GM18519 (cell line): ENCODE results near the gene COX8A.
"Not testable (repeated sequence)": the region's sequence is repeated elsewhere in the genome, so short reads cannot be mapped to it uniquely, and the experiment has no call there.

Source experiments
- ATAC-seq: cut with Tn5 transposase; IDR thresholded peaks from one replicate; pipeline ENCODE4 v1.9.1; 2021; ENCODE audit warnings: mild to moderate bottlenecking, moderate library complexity; ENCODE audit not compliant: unreplicated experiment, low FRiP score

Gene COX8A

DNA sequence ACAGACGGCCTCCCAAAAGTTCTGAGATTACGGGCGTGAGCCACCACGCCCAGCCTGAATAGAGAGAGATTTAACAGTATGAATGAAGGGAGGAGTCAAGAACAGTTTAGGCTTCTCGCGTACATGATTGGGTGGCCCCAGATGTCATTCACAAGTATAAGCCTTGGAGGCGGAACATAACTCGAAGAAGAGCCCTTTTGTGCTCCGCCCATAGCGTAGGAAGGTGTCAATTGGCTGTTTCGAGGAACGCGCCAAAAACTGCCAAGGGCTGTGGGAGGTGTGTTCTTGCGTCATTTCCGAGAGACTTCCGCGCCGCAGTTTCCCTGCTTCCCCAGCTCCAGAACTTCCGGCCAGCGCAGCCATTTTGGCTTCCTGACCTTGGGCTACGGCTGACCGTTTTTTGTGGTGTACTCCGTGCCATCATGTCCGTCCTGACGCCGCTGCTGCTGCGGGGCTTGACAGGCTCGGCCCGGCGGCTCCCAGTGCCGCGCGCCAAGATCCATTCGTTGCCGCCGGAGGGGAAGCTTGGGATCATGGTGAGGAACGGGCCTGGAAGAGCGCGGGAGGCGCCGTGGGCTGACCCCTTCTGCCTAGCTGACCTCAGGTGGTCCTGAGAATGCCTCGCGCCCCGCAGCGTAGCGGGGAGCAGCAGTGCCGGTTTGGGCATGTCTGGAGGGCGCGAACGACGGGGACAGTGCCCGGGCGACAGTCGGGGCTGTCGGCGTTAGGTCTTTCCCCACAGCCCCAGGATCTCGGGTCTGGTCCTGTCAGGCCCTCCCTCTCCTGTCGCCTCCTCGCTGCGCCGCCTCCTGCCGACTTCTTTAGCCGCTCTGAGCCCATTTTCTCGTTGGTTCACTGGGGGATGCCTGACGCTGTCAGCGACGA, at the start of gene COX8A:
TSS of gene COX8A (plus strand) at position 362 of the 885 bp plus-strand sequence. CDS start at position 423, 61 bp downstream.
- peak; percentile 90 for ATAC-seq

- no peak for ATAC-seq
Measured at GRCh38 chr11:63929616-63930015, 44.8 kb upstream of the COX8A start.

DNA sequence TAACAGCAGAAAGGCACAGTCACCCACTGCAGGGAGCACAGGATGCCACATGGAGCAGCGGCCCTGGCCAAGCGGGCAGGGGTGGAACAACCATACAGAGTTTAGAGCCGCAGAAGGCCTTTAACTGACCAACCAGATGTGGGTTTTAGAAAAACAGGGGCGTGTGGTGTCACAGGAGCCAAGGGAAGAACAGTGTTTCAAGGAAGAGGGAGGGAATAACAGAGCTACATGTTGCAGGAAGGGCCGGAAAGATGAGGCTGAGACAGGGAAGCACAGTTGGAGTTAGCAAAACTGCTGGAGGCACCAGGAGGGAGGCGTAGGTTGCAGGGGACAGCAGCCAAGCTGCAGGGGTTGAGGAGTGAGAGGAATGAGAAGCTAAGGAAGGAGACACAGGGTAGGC, 43.4 kb upstream of the COX8A start:
- no peak for ATAC-seq

- ATAC-seq, result no peak
Measured at GRCh38 chr11:63931876-63932275, 42.5 kb upstream of the COX8A start.

GRCh38 chr11:63933459-63933858, 41.0 kb upstream of the COX8A start:
- no peak for ATAC-seq

- ATAC-seq, result peak; percentile 19
Measured at GRCh38 chr11:63937713-63938478, 36.5 kb upstream of the COX8A start.

DNA sequence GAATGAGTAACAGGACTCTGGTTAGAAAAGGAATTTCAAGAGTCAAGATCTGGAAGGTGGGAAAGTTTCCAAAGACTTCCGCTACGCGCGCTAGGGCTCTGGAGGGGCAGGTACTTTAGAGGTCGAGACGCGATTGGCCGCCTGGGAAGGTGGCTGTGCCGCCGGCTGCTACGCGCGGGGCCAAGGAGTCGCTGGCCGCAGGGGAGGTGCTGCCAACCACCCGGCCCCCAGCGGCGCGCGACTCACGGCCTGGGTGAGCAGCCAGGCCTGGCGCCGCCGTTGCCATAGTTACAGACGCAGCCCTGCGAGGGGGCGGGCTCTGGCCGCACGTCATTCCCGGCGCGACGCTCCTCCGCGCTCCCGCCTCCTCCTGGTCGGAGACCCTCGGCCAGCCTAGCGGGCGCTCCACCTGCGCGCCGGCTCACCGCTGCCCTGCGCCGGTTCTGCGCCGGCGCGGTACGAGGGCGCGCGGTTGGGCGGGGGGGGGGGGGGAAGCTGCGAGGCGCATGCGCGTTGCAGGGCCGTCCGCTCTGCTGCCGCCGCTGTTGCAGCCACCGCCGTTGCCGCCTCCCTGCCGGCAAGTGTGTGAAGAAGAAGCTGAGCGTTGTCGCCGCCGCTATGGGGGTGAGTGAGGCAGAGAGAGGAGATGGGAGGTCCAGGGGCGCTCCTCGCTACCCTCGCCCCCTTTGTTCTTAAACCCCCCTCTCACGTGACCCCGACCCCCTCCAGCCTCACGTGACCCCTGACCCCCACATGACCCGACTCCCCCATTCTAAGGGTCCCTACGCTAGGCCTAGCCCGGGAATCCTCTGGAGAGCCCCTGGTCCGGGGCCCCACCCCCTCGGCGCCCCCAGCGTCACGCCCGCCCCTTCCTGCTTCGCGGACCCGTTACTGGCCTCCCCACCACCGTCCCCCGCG, 35.7 kb upstream of the COX8A start, which contains the start of gene NAA40:
TSS of gene NAA40 (plus strand) at position 524 of the 918 bp plus-strand sequence. CDS start at position 619, 95 bp downstream.
- ATAC-seq, result peak; percentile 81

GRCh38 chr11:63939397-63939891, 35.0 kb upstream of the COX8A start:
- ATAC-seq, result no peak

- no peak for ATAC-seq
Measured at GRCh38 chr11:63940786-63941185, 33.6 kb upstream of the COX8A start.

- no peak for ATAC-seq
Measured at GRCh38 chr11:63941901-63942300, 32.5 kb upstream of the COX8A start.

GRCh38 chr11:63942803-63943202, 31.6 kb upstream of the COX8A start:
- ATAC-seq, result no peak

DNA sequence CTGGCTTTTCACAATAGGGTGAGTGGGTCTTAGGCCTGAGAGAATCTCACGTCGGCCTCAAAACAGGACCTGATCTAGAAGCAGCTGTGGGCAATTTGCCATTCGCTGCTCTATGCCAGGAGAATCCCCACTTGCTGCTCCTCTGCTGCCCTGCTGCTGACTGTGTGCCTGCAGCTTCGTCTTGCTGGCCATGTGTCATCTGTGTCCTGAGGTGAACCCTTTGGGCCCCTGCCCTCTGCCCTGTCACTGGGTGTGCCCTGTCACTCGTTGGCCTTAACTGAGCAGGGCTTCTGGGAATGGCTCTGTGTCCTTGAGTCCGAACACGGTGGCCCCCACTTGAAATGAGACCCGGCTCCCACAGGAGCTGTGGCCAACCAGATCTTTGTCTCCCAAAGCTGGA, 29.4 kb upstream of the COX8A start:
- ATAC-seq, result no peak

DNA sequence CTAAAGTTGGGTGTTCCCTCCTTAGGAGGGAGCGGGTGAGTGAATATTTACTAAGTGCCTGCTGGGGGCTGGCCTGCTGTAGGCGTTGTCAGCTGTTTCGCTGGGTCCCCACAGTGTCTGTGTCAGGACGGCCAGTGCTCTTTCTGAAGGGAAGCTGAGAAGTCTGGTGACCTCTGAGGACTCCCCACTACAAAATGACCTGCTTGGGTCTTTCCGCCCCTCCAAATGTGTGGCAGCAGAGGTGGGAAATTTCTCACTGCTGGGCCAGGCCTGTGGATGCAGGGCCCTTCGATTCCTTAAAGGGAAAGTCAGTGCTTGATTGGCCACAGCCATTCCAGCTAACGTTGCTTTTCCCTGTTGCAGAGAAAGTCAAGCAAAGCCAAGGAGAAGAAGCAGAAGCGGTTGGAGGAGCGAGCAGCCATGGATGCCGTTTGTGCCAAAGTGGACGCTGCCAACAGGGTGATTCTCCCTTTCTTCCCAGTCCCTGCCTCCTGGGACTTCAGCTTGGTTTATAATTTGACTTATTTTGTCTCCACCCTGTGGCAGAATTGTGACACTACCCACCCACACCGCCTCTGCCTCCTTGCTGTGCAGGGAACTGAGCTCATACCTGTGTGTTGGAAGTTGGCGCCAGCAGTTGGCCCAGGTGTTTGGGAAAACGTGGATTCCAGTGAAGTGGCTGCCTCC, 28.8 kb upstream of the COX8A start:
- ATAC-seq, result no peak

- no peak for ATAC-seq
Measured at GRCh38 chr11:63951779-63952536, 22.5 kb upstream of the COX8A start.

DNA sequence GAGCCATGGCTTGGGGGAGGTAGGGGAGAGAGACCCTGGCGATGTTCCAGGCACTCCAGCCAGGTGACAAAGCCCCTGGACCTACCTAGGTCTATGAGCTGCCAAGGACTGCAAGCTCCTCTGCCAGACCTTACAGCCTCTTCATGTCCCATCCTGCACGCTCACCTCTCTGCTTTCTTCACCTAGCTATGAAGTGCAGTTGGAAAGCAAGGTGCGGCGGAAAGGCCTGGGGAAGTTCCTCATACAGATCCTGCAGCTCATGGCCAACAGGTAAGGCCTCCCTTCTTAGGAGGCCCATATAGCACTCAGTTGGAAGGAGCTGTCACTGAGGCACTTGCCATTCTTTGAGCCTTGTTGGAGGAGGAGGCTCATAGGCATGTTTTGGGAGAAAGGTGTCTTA, 21.9 kb upstream of the COX8A start:
- ATAC-seq, result no peak

DNA sequence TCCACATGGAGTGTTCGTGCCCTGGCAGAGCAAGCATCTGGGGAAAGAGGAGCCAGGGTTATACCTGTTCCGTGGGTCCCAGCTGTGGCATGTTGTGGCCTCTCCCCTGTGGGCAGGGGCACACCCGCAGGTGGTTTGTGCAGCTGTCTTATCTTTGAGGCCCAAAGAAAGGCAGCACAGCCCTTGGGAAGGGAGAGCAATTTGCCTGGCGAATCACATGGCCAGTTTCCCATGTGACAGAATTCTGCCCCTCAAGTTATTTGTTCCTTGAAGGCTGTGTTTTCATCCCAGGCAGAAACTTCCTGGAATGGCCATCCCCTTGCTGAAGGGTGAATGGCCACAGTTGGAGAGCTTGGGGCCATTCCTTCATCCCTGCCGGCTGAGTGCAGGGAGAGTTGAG, 16.4 kb upstream of the COX8A start:
- no peak for ATAC-seq

DNA sequence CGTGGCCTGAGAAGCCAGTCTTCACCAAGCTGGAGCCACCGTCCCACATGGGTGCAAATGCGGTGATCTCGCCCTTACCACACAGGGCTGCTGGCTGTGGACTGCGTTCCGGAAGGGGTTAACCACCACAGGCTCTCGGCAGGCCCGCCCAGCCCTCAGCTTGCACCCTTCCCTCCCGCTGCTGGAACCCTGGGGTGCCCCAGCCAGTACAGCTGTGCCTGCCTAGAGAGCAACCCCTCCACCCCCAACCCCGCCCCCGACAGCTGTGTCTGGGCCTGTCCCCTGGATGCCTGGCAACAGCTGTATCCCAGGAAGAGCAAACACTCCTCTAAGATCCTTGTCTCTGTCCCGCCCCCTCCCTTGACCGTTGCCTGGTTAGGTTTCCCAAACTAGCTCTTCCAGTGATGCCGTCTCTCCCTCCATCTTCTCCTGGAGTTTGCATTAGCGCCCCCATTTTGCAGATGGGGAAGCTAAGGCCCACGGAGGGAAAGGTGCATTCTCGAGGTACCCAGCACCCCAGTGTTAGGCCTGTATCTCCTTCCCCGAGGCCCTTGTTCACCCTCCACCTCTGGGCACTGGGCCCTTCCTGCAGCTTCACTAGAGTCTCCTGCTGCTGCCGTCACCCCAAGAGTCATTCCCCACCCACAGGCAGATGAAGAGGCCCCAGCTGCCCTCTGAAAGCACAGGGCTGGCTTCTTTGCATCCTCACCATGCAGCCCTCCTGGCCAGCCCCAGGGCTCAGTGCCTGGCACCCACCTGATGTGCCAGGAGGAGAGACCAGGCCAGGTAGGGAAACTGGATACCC, 12.6 kb upstream of the COX8A start:
- ATAC-seq, result no peak

GRCh38 chr11:63963895-63964294, 10.5 kb upstream of the COX8A start:
- ATAC-seq, result not testable (repeated sequence)
